IMR-90 (cell line): ENCODE measurements around the gene MAML3. TPM values are rescaled to one million over a fixed set of nuclear protein-coding genes. Genes with fewer than 3 reads are reported as not detected.

Experiments
- ATAC-seq: fragments of 200-7000 bp; cut with Tn5 transposase; 2 replicates; pipeline ENCODE4 v1.9.1; 2020; ENCODE audit warnings: low read depth, mild to moderate bottlenecking, moderate library complexity
- BruUV-seq: library from RNA; stranded (reverse); fragments of 400-500 nt; replicated peaks from 2 replicates; lab custom pipeline; 2021; lab: Mats Ljungman, UMichigan
- CTCF ChIA-PET: fragments of 300-600 bp; formaldehyde crosslinking; extraction: SDS; loops from one replicate; lab custom pipeline; 2021; ENCODE audit warnings: antibody characterized with exemption; lab: Yijun Ruan, JAX
- POLR2A ChIA-PET: fragments of 300-600 bp; sonication (Branson Sonifier 250); formaldehyde crosslinking; loops from one replicate; lab custom pipeline; 2022; ENCODE audit warnings: antibody characterized with exemption; ENCODE audit not compliant: unreplicated experiment; lab: Charles Lee
- DNase-seq: peaks from one replicate; pipeline ENCODE4 v3.0.0; 2013
- H2AFZ ChIP-seq: replicated peaks from 2 replicates; pipeline ENCODE3; 2013; ENCODE audit warnings: low read length, mild to moderate bottlenecking; ENCODE audit not compliant: poor library complexity
- H2AK5ac ChIP-seq: 2 replicates; pipeline ENCODE4 v1.6.1; 2013; ENCODE audit warnings: low read depth, low read length, inconsistent platforms
- H2AK9ac ChIP-seq: replicated peaks from 2 replicates; pipeline ENCODE3; 2013; ENCODE audit warnings: mild to moderate bottlenecking, low read depth, low read length, moderate library complexity; ENCODE audit not compliant: poor library complexity
- H2BK120ac ChIP-seq: 2 replicates; pipeline ENCODE4 v1.6.1; 2013; ENCODE audit warnings: low read depth, low read length, inconsistent platforms
- H2BK15ac ChIP-seq: 3 replicates; pipeline ENCODE4 v1.6.1; 2013; ENCODE audit warnings: low read depth, low read length, inconsistent platforms
- H2BK20ac ChIP-seq: 2 replicates; pipeline ENCODE4 v1.6.1; 2013; ENCODE audit warnings: low read depth, mild to moderate bottlenecking, inconsistent platforms, low read length, moderate library complexity
- H2BK5ac ChIP-seq: 2 replicates; pipeline ENCODE4 v1.6.1; 2013; ENCODE audit warnings: mild to moderate bottlenecking, low read depth, low read length, inconsistent platforms; ENCODE audit not compliant: poor library complexity, severe bottlenecking
- H3K14ac ChIP-seq: replicated peaks from 2 replicates; pipeline ENCODE4 v1.6.1; 2013; ENCODE audit warnings: low read depth, low read length, inconsistent platforms
- H3K18ac ChIP-seq: 2 replicates; pipeline ENCODE4 v1.6.1; 2013; ENCODE audit warnings: low read depth, low read length, control low read depth
- H3K23ac ChIP-seq: 2 replicates; pipeline ENCODE4 v1.6.1; 2013; ENCODE audit warnings: low read depth, low read length, inconsistent platforms
- H3K27ac ChIP-seq: 2 replicates; pipeline ENCODE4 v1.5.1; 2013; ENCODE audit warnings: mild to moderate bottlenecking, control low read depth, low read length; ENCODE audit not compliant: insufficient read depth
- H3K27me3 ChIP-seq: 2 replicates; pipeline ENCODE4 v1.6.1; 2013; ENCODE audit warnings: low read length; ENCODE audit not compliant: control insufficient read depth, insufficient read depth
- H3K36me3 ChIP-seq: 2 replicates; pipeline ENCODE4 v1.6.1; 2013; ENCODE audit warnings: low read length, mixed read lengths; ENCODE audit not compliant: control insufficient read depth, insufficient read depth
- H3K4ac ChIP-seq: 2 replicates; pipeline ENCODE4 v1.6.1; 2013; ENCODE audit warnings: low read depth, low read length, inconsistent platforms
- H3K4me1 ChIP-seq: 2 replicates; pipeline ENCODE4 v1.6.1; 2013; ENCODE audit warnings: low read length, mixed read lengths; ENCODE audit not compliant: control insufficient read depth, insufficient read depth
- H3K4me2 ChIP-seq: 2 replicates; pipeline ENCODE4 v1.6.1; 2013; ENCODE audit warnings: low read depth, mild to moderate bottlenecking, control low read depth, low read length, moderate library complexity
- H3K4me3 ChIP-seq: 2 replicates; pipeline ENCODE4 v1.5.1; 2013; ENCODE audit warnings: low read depth, mild to moderate bottlenecking, control low read depth, low read length, moderate library complexity; ENCODE audit not compliant: insufficient read depth
- H3K56ac ChIP-seq: 2 replicates; pipeline ENCODE4 v1.6.1; 2013; ENCODE audit warnings: low read length, inconsistent platforms; ENCODE audit not compliant: insufficient read depth; ENCODE audit errors: extremely low read depth
- H3K79me1 ChIP-seq, 2 experiments: 2 replicates each; pipeline ENCODE4 v1.6.1; 2013; ENCODE audit warnings: low read length in 2 of 2, inconsistent platforms in 1 of 2, low read depth in 1 of 2
- H3K9ac ChIP-seq: 2 replicates; pipeline ENCODE4 v1.6.1; 2013; ENCODE audit warnings: low read depth, low read length, control low read depth
- H3K9me1 ChIP-seq: 2 replicates; pipeline ENCODE4 v1.6.1; 2013; ENCODE audit warnings: low read length, inconsistent platforms; ENCODE audit not compliant: insufficient read depth
- H3K9me3 ChIP-seq: 2 replicates; pipeline ENCODE4 v1.6.1; 2013; ENCODE audit warnings: low read length; ENCODE audit not compliant: control insufficient read depth, insufficient read depth
- H4K20me1 ChIP-seq: 2 replicates; pipeline ENCODE4 v1.6.1; 2013; ENCODE audit warnings: low read length, inconsistent platforms; ENCODE audit not compliant: insufficient read depth
- H4K5ac ChIP-seq: 2 replicates; pipeline ENCODE4 v1.6.1; 2013; ENCODE audit warnings: mild to moderate bottlenecking, low read depth, low read length, control low read depth
- H4K8ac ChIP-seq, 2 experiments: 2 replicates each; pipeline ENCODE4 v1.6.1; 2013; ENCODE audit warnings: low read depth in 2 of 2, low read length in 2 of 2, control low read depth in 1 of 2, inconsistent platforms in 1 of 2
- H4K91ac ChIP-seq: 2 replicates; pipeline ENCODE4 v1.6.1; 2013; ENCODE audit warnings: low read depth, low read length, inconsistent platforms; ENCODE audit not compliant: insufficient read depth
- BHLHE40 ChIP-seq: fragments of 150-350 bp; IDR thresholded peaks from 2 replicates; pipeline ENCODE4 v1.6.1; 2016; ENCODE audit warnings: mild to moderate bottlenecking, low read depth, low read length
- CEBPB ChIP-seq: IDR thresholded peaks from 2 replicates; pipeline ENCODE4 v1.6.1; 2012; ENCODE audit warnings: low read depth, low read length, improper control_type of control experiment
- CHD1 ChIP-seq: IDR thresholded peaks from 2 replicates; pipeline ENCODE4 v1.6.1; 2012; ENCODE audit warnings: low read depth, low read length, improper control_type of control experiment
- CTCF ChIP-seq: conservative IDR thresholded peaks from 2 replicates; pipeline ENCODE4 v1.5.1; 2012; ENCODE audit warnings: mild to moderate bottlenecking, low read depth, low read length, improper control_type of control experiment
- ELK1 ChIP-seq: fragments of 150-350 bp; IDR thresholded peaks from 2 replicates; pipeline ENCODE4 v1.6.1; 2016; ENCODE audit warnings: low read depth, mild to moderate bottlenecking, low read length, moderate library complexity, borderline replicate concordance
- FOS ChIP-seq: fragments of 150-350 bp; IDR thresholded peaks from 2 replicates; pipeline ENCODE4 v1.6.1; 2016; ENCODE audit warnings: low read depth, low read length
- MAFK ChIP-seq: IDR thresholded peaks from 2 replicates; pipeline ENCODE4 v1.6.1; 2012; ENCODE audit warnings: low read depth, low read length, improper control_type of control experiment
- MAZ ChIP-seq: IDR thresholded peaks from 2 replicates; pipeline ENCODE4 v1.6.1; 2012; ENCODE audit warnings: low read depth, mild to moderate bottlenecking, low read length, improper control_type of control experiment, moderate library complexity, borderline replicate concordance
- MXI1 ChIP-seq: IDR thresholded peaks from 2 replicates; pipeline ENCODE4 v1.6.1; 2012; ENCODE audit warnings: low read depth, mild to moderate bottlenecking, low read length, moderate library complexity, borderline replicate concordance
- NFE2L2 ChIP-seq: fragments of 150-350 bp; IDR thresholded peaks from 2 replicates; pipeline ENCODE4 v1.6.1; 2016; ENCODE audit warnings: low read depth, mild to moderate bottlenecking, low read length
- POLR2A ChIP-seq: IDR thresholded peaks from 2 replicates; pipeline ENCODE4 v1.6.1; 2012; ENCODE audit warnings: mild to moderate bottlenecking, low read depth, low read length
- RAD21 ChIP-seq: IDR thresholded peaks from 2 replicates; pipeline ENCODE4 v1.6.1; 2012; ENCODE audit warnings: low read length, improper control_type of control experiment
- RCOR1 ChIP-seq: IDR thresholded peaks from 2 replicates; pipeline ENCODE4 v1.6.1; 2012; ENCODE audit warnings: mild to moderate bottlenecking, low read length, improper control_type of control experiment; ENCODE audit not compliant: insufficient replicate concordance
- RFX5 ChIP-seq: IDR thresholded peaks from 2 replicates; pipeline ENCODE4 v1.8.0; 2012; ENCODE audit warnings: low read depth, mild to moderate bottlenecking, low read length, moderate library complexity
- SMC3 ChIP-seq: fragments of 150-350 bp; IDR thresholded peaks from 2 replicates; pipeline ENCODE4 v1.6.1; 2016; ENCODE audit warnings: low read depth, mild to moderate bottlenecking, antibody characterized with exemption, low read length, moderate library complexity
- USF2 ChIP-seq: fragments of 150-350 bp; IDR thresholded peaks from 2 replicates; pipeline ENCODE4 v1.6.1; 2017; ENCODE audit warnings: mild to moderate bottlenecking, antibody characterized with exemption, low read length, low read depth
- dilution Hi-C: fragments of 300-500 bp; cut with HindIII; formaldehyde crosslinking; loops from one replicate; pipeline ENCODE4 v1.14.3; 2018; ENCODE audit warnings: low sequenced_read_pairs; ENCODE audit not compliant: unreplicated experiment
- in situ Hi-C: fragments of 300-500 bp; cut with MboI; formaldehyde crosslinking; loops from 3 replicates; pipeline ENCODE4 v1.14.3; 2019; ENCODE audit warnings: low sequenced_read_pairs, inconsistent platforms, mixed read lengths
- intact Hi-C: fragments of 100-400 bp; cut with micrococcal nuclease; formaldehyde crosslinking; loops from 2 replicates; pipeline ENCODE4 v1.10.0; 2022
- polyA plus RNA-seq, 3 experiments: library from polyadenylated mRNA; depleted of rRNA; stranded (reverse); fragments of >200 nt; gene quantifications; 2 replicates each; pipeline ENCODE4 v1.2.3, GENCODE V29; 2012; ENCODE audit warnings: low replicate concordance in 1 of 3
- total RNA-seq: library from RNA; depleted of rRNA; stranded (reverse); fragments of >200 nt; gene quantifications from 2 replicates; pipeline ENCODE4 v1.2.3, GENCODE V29; 2012

The MAML3 gene
- total and polyA plus RNA-seq, 2 of the 4 experiments (the other 2 are of a cell fraction), result 0.90 to 1.7 TPM

DNA sequence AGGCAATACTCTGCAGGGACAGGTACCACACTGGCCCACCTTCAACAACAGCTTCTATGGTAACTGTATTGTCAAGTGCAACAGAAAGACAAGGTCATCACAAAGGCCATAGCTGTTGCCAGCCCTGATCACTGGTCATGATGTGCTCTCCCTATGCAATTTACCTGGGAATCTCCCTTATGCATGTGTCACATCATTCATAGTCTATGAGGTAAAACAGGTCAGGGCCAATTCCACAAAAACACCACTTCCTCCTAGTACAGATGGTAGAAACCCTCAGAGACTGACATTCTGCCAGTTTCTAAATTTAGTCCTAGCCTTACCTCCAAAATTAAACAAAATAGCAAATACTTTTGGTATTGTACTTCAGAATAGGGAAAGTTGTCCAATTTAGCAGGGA is 355.5 kb downstream of the MAML3 start:
- Histone ChIP-seq H3K56ac (no peak overlapping the region), H2BK20ac (no peak overlapping the region), H3K27ac (no peak overlapping the region), H3K9ac (no peak overlapping the region), H2AFZ (no peak overlapping the region), H3K23ac (no peak overlapping the region; the same call in 1 of the 2 replicates), H3K4me3 (no peak overlapping the region), H3K4ac (no peak overlapping the region), H4K20me1 (no peaks in the 10 kb centered on the region), H3K4me2 (no peak overlapping the region), H3K27me3 (no peaks in the 10 kb centered on the region), H3K18ac (no peak overlapping the region), H3K9me1 (no peaks in the 10 kb centered on the region; the same call in 1 of the 2 replicates), H3K14ac (0 out of 2 replicates have a peak overlapping the region, but pooled peaks have one; percentile 37), H2AK5ac (no peak overlapping the region), H3K9me3 (no peaks in the 10 kb centered on the region), H2BK120ac (no peak overlapping the region), H2AK9ac (no peak overlapping the region), H3K79me1 (no peaks in the 10 kb centered on the region; a peak in 1 of 4 replicates), H3K36me3 (no peaks in the 10 kb centered on the region), H3K4me1 (peaks cover 3% of the 10 kb centered on the region), H2BK5ac (no peak overlapping the region), H2BK15ac (no peak overlapping the region), H4K5ac (no peak overlapping the region), H4K8ac (no peak overlapping the region), H4K91ac (no peak overlapping the region)
- ChIA-PET POLR2A (no interaction called here), CTCF (no interaction called here)
- TF ChIP-seq USF2 (no peak), ELK1 (no peak), RAD21 (no peak), CTCF (no peak), POLR2A (no peak), RFX5 (no peak), MAZ (no peak), RCOR1 (no peak), CEBPB (no peak), MAFK (no peak), SMC3 (no peak), FOS (no peak), MXI1 (no peak), BHLHE40 (no peak), NFE2L2 (no peak), CHD1 (no peak)
- ATAC-seq (no peak), DNase-seq (peak; percentile 10)
- dilution Hi-C loops (no loop called here), in situ Hi-C loops (no loop called here), intact Hi-C loops (no loop called here)
- no TSS peak for BruUV-seq
